HFFc6 (cell line): Measurements from ENCODE around the gene GPX4. TPM values are rescaled to one million over a fixed set of nuclear protein-coding genes. Genes with fewer than 3 reads are reported as not detected.

Experiments used
- DNase-seq: peaks from one replicate; pipeline ENCODE4 v3.0.0-alpha.2; 2018
- H3K27ac Mint-ChIP-seq: 2 replicates; pipeline ENCODE4 v1.8.0; 2020; ENCODE audit warnings: mild to moderate bottlenecking, mixed read lengths
- H3K27me3 Mint-ChIP-seq: 2 replicates; pipeline ENCODE4 v1.8.0; 2021; ENCODE audit warnings: mild to moderate bottlenecking, moderate library complexity, mixed read lengths; ENCODE audit not compliant: insufficient read depth
- H3K36me3 Mint-ChIP-seq: 2 replicates; pipeline ENCODE4 v1.8.0; 2021; ENCODE audit warnings: low read depth, mixed read lengths
- H3K4me1 Mint-ChIP-seq: 2 replicates; pipeline ENCODE4 v1.8.0; 2020; ENCODE audit warnings: low read depth, mixed read lengths
- H3K4me3 Mint-ChIP-seq: 2 replicates; pipeline ENCODE4 v1.8.0; 2020; ENCODE audit warnings: mild to moderate bottlenecking, moderate library complexity, mixed read lengths
- H3K9me3 Mint-ChIP-seq: 2 replicates; pipeline ENCODE4 v1.8.0; 2020; ENCODE audit warnings: mild to moderate bottlenecking, mixed read lengths
- total RNA-seq, 6 experiments: library from RNA; stranded (reverse); fragmentation: NEBNext Ultra II Directional; extraction: Animal tissue kit (Norgen Biotek cat#: 25700); gene quantifications; 2 replicates in 1 of 6; 3 replicates in 5 of 6; pipeline ENCODE4 v1.2.3, GENCODE V29; 2021
- TF ChIP-seq, protein P1 (sequence below): fragments of 200-600 bp; sonication (generic); IDR thresholded peaks from 2 replicates; pipeline ENCODE4 v1.5.0; 2021; ENCODE audit warnings: antibody characterized with exemption, mild to moderate bottlenecking

The GPX4 gene
- total RNA-seq, 6 experiments from 2014 or later = 193 to 237 (median 223) TPM

- TF ChIP-seq, protein P1, sequence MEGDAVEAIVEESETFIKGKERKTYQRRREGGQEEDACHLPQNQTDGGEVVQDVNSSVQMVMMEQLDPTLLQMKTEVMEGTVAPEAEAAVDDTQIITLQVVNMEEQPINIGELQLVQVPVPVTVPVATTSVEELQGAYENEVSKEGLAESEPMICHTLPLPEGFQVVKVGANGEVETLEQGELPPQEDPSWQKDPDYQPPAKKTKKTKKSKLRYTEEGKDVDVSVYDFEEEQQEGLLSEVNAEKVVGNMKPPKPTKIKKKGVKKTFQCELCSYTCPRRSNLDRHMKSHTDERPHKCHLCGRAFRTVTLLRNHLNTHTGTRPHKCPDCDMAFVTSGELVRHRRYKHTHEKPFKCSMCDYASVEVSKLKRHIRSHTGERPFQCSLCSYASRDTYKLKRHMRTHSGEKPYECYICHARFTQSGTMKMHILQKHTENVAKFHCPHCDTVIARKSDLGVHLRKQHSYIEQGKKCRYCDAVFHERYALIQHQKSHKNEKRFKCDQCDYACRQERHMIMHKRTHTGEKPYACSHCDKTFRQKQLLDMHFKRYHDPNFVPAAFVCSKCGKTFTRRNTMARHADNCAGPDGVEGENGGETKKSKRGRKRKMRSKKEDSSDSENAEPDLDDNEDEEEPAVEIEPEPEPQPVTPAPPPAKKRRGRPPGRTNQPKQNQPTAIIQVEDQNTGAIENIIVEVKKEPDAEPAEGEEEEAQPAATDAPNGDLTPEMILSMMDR = peak; percentile 37; the same call in 1 of the 2 replicates
- peaks cover 12% of the 10 kb centered on the region; the same call in 1 of the 2 replicates for H3K36me3 Mint-ChIP-seq
These were observed 46.5 kb upstream of the GPX4 start for GRCh38 chr19:1057176-1057855.

GRCh38 chr19:1058112-1058511 lies 45.7 kb upstream of the GPX4 start:
- Mint-ChIP-seq H3K27me3 (peaks cover 3% of the 10 kb centered on the region), H3K4me1 (no peaks in the 10 kb centered on the region), H3K27ac (no peak overlapping the region), H3K36me3 (peaks cover 12% of the 10 kb centered on the region; the same call in 1 of the 2 replicates), H3K9me3 (peaks cover 26% of the 10 kb centered on the region; the same call in 1 of the 2 replicates), H3K4me3 (no peak overlapping the region)
- TF ChIP-seq, protein P1 = no peak
- no peak for DNase-seq

More at GRCh38 chr19:1057176-1057855, 46.5 kb upstream of the GPX4 start:
- Mint-ChIP-seq H3K9me3 (peaks cover 26% of the 10 kb centered on the region; the same call in 1 of the 2 replicates), H3K27me3 (peaks cover 3% of the 10 kb centered on the region), H3K27ac (no peak overlapping the region), H3K4me1 (no peaks in the 10 kb centered on the region), H3K4me3 (no peak overlapping the region)
- DNase-seq = peak; percentile 73

DNA sequence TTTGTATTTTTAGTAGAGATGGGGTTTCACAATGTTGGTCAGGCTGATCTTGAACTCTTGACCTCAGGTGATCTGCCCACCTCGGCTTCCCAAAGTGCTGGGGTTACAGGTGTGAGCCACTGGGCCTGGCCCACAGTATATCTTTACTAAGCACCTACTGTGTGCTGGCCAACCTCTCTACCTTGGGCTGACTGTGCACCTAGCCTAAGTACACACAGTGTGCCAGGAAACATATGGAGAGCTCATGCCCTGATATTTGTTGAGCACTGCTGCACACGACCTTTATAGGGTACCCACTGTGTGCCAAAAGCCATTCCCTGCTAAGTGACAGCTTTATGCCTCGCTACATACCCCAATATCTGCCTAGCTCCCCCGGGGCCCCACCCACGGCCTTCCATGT lies 43.1 kb upstream of the GPX4 start:
- peaks cover 3% of the 10 kb centered on the region for H3K27me3 Mint-ChIP-seq
- no peak for DNase-seq
- no peak overlapping the region for H3K27ac Mint-ChIP-seq
- H3K4me1 Mint-ChIP-seq = no peaks in the 10 kb centered on the region
- TF ChIP-seq, protein P1 = no peak
- H3K4me3 Mint-ChIP-seq = no peak overlapping the region
- H3K9me3 Mint-ChIP-seq = peaks cover 26% of the 10 kb centered on the region; the same call in 1 of the 2 replicates
- peaks cover 12% of the 10 kb centered on the region; the same call in 1 of the 2 replicates for H3K36me3 Mint-ChIP-seq

DNA sequence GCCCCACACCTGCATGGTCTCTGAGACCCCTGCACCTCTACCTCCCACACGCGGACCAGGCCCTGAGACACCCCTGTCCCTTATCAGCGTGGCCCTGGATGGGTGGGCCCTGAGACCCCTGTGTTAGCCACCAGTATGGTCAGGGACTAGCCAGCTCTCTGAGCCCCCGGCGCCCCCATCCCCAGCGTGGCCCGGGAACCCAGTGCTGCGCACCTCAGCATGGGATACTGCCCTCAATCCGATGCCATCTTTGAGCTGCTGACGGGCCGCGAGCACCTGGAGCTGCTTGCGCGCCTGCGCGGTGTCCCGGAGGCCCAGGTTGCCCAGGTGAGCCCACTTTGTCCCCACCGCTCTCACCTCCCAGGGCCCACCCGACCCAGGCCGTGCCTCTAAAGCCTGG lies 41.8 kb upstream of the GPX4 start:
- TF ChIP-seq, protein P1 = no peak
- Mint-ChIP-seq H3K9me3 (peaks cover 15% of the 10 kb centered on the region; the same call in 1 of the 2 replicates), H3K27me3 (peaks cover 2% of the 10 kb centered on the region), H3K4me3 (no peak overlapping the region), H3K4me1 (no peaks in the 10 kb centered on the region), H3K36me3 (peaks cover 6% of the 10 kb centered on the region; the same call in 1 of the 2 replicates), H3K27ac (no peak overlapping the region)
- DNase-seq = no peak

- no peak overlapping the region for H3K4me3 Mint-ChIP-seq
- H3K36me3 Mint-ChIP-seq = peaks cover 2% of the 10 kb centered on the region; the same call in 1 of the 2 replicates
- TF ChIP-seq, protein P1 = no peak
- H3K9me3 Mint-ChIP-seq = peaks cover 10% of the 10 kb centered on the region; the same call in 1 of the 2 replicates
- no peak for DNase-seq
- H3K27ac Mint-ChIP-seq = no peak overlapping the region
- no peaks in the 10 kb centered on the region for H3K4me1 Mint-ChIP-seq
- H3K27me3 Mint-ChIP-seq = peaks cover 2% of the 10 kb centered on the region
These were observed 41.3 kb upstream of the GPX4 start for GRCh38 chr19:1062387-1063029.
